ENCODE data around the gene SHROOM3.

The SHROOM3 gene

DNA sequence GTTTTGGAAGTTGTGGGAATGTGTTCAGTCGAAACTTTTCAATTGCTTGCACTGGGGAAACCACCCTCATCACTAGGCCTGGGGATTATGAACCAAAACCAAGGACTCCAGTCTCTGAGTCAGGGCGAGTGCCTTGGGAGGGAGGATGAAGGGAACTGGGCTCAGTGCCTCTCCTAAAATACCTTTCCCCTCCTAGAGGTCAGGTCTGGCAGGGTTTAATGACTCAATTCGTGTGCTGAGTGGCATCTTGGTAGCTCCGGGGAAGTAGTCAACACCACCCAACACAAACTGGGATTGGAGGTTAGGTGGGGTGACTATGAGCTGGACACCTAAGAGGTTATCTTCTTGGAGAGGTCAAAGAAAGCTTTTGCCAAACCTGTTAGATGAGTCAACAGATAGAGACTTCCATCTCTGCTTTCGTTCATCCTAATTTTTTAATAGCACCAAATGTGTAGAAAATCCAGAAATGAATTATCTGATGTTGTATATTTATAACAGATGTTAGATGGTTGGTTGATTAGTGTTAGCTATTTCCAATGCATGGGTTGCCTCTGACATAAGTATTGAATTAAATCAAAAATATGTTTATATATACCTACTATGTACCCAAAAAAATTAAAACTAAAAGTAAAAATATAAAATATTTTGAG is 202.8 kb downstream of the SHROOM3 start:
- DNase-seq, result no peak

DNA sequence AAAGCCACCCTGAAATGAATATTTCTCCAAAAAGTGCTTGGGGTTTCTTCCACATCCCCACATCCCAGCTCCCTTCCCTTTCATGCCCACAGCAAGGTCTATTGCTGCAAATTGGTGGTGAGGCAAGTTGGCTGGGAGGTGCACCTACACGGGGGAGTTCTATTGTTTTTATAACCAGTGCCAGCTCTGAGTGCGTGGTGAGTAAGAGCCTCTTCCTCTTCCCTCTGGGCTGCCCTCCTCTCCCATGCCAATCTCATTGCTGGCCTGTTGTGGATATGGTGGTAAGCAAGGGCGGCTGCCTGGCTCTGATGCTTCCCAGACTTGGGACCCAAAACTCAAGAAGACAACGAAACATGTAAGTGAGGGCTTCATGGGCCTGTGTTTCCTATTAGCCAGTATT is 204.3 kb downstream of the SHROOM3 start:
- DNase-seq, result no peak

DNA sequence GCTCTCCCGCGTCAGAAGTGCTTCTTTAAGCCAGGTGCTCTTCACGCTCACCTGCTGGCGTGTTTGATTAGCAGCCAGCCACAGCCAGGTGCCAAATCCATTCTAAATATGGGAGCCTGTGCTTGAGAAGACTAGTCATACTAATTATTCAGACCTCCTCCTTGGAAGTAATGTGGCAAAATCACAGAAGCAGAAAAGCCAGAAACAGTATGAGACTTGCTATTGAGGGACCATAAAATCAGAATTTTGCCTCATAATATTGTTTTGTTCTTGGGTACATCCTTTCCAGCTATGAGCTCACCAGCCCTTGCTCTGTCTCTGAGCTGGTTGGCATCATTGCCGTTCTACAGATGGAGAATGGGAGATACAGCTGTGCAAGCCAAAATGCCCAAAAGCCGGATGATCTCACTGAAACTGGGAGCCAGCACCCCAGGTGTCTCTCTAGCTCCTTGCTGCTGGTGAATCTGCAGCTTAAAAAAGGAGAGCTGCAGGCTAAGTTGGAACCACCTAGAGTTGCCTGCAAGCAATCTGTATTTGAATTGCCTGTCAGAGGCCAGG is 205.4 kb downstream of the SHROOM3 start:
- no peak for DNase-seq

DNA sequence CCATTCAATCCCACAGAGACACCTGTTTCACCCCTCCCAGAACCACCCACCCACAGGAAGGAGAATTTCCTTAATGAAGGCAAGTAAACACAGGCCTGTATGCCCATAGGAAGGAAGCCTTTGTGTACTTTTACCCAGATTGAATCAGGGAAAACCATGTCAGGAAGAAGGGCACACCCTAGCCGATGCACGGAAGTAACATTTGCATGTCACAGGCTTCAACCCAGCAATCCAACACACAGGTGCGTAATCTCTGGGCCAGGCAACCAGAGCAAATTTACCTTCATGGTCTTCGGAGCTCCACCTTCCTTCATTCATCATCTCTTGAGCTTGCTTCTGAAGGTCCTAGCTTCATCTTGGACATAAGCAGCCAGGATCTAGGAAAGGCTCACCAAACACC is 206.3 kb downstream of the SHROOM3 start:
- no peak for DNase-seq

DNA sequence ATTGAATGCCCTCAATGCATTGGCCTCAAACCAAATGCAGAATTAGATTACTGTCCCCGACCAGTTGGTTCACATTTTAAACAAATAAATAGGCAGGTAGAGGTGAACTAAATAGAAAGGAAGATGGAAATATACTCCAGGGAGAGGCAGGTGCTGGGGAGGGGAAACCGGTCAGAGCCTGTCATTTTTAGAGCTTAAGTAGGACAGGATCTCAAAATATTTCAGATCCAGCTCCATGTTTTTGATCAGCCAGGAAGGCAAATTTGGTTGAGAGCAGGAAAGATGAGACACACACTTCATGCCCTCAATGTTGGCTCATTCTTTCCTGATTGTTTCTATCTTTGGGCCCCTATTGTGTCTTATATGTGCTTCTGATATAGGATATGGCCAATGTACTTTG is 206.7 kb downstream of the SHROOM3 start:
- DNase-seq, result no peak

DNA sequence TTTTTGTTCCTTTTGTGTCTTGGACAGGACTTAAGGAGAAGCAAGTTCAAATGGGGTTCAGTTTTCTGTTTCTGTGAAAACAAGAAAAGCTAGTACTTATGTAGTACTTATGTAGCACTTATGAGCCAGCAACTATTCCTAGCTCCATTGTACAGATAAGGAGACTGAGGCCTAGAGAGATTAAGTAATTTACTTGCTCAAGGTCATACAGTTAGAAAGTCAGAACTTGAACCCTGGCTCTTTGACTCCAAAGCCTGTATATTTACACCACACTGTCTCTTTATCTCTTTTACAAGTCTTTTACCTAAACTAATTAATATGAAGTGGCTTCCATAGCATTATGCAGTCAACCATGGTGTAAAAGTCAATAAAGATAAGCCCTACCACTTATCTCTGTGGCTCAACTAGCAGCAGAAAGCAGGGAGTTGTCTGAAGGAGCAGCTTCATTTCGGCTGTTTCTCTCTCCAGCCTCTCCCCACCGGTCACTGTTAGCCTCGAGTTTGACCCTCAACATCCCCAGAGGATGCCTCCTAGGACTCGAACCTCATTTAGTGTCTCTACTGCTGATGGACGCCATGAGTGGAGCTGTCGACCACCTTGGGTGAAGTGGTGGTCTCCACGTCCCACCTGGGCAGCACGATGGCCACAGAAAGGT is 209.9 kb downstream of the SHROOM3 start:
- DNase-seq, result no peak

DNA sequence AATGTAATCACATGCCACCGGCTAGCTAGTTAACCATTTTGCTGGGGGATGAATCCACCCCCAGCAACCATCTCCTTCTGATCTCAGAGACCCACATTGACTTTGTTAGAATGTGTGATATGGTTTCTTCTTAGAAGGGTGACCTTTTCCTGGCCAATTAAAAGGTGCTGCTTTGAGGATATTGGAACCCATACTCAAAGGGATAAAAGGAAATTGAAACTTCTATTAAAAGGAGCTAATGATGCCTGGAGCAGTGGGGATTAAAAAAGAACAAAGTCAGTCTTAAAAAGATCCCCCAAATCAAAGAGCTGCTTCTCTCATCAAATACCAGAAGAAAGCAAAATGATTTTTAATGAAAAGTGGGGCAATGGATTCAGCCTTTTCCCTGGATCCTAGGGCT is 214.1 kb downstream of the SHROOM3 start:
- DNase-seq, result no peak

DNA sequence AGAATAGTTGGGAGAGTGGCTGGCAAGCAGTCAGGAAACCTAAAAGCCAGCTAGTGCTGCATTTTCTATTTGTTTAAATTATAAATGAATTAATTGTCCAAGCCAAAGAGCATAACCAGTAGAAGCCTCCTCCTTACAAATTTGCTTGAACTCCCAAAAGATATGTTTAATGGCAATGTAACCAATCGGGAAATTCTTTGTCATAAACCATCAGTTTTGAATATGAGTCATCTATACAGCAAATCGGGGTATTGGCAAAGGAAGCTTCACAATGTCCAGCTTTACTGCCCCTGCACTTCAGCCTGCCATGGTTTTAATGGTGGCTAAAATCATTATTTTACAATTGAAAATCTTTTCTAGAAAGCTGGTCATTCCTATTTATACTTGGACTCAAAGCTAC is 216.6 kb downstream of the SHROOM3 start:
- no peak for DNase-seq

DNA sequence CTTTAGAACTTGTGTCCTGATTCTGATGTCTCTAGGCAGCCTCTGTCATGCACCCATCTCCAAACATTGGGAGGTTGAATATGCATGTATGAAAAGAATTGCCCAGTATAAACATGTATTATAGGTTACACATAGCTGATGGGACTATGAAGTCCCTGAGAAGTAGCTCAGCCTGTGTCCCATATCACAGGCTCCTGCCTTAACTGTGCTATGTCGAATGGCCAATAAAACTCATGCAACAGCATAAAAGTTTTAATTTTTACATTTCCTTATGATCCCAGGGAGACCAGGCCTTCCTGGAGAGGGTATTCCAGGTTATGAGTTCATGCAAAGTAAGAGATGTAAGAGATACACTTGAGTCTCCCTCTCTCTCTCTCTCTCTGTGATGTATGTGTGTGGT is 217.4 kb downstream of the SHROOM3 start:
- no peak for DNase-seq

DNA sequence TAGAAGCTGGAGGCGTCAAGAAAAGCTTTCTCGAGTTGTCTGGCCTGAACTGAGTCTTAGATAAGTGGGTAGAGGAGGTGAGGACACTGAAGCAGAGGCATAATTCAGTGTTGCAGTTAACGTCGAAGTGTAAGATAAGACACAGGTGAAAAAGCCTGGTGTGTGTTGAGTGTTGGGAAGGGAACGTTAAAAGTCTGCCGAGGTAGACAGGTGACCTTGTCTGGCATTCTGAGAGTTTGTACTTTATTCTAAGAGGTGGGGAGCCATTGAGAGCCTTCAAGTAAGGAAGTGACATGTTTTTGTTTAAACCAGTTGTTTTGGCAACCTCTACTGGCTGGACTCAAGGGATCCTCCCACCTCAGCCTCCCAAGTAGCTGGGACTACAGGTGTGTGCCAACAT is 219.1 kb downstream of the SHROOM3 start:
- DNase-seq, result no peak

DNA sequence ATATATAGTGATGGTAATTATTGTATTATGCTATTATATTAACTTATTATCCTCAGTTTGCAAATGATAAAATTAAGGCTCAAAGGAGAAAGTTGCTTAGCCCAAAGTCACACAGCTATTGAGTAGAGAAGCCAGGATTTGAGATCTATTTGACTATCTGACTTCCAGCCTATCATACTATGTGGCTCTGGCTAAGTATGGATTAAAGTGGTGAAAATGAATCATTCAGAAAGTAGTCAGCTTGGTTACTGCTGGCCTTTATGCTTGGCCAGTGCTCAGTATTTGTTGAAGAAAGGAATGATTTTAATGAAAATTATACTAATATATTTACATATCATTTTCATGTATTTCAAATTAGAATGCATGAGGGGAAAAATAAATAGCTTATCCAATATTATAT is 219.8 kb downstream of the SHROOM3 start:
- no peak for DNase-seq

DNA sequence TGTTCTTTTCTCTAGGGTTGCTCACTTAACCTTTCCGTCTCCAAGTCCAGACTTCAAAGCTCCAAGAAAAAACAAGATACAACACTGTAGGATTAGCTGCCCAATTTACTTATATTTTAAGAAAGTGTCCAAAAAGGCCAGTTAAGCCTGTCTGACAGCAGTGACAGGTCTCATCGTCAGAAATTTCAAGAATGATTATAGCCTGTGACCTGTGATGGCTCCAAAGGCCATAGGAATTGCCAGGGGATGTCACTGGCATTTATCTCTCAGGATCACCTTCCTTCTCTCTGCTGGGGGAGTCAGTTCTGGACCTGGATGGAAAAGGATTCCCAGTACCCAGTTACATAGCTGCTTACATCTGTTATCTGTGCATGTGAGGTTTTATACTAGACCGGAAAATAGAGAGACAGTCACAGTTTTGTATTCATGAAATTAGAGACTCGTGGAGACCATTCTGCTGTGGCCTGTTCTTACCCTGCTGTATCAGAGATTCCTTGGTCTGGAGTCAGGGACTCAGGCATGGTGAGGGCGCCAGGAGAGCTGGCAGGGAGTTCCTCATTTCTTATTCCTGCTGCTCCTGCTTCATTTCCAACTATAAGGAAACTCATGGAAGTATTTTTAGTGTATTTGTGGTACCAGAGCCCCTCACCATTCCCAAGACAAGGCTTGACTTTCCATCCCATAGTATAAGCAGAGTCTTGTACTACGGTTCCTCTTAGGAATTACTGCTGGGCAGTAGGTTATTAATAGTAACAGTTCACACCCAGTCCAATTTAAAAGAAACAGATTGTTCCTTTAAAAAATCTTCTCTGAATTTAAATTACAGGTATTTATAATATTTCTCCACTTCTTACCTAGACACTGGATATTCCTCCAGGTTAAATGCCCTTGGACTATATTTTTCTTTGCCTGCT is 220.8 kb downstream of the SHROOM3 start:
- no peak for DNase-seq

DNA sequence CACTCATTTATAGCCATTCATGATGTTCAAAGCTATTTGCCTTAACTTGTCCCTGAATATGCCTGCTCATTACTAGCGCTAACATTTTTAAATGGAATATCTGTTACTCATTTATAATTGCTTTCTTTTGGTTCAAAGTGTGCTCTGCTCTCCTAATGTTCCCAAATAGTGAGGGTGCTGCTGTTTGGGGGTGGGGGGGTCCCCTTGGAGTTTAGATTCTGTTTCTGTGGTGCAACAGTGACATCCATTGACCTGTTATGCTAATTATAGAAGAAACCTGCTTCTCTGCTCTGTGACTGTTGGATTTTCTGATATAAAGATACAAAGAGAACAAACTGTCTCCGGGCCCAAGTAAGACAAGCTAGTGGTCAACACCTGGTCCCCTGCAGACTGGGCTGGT is 222.4 kb downstream of the SHROOM3 start:
- DNase-seq, result no peak

DNA sequence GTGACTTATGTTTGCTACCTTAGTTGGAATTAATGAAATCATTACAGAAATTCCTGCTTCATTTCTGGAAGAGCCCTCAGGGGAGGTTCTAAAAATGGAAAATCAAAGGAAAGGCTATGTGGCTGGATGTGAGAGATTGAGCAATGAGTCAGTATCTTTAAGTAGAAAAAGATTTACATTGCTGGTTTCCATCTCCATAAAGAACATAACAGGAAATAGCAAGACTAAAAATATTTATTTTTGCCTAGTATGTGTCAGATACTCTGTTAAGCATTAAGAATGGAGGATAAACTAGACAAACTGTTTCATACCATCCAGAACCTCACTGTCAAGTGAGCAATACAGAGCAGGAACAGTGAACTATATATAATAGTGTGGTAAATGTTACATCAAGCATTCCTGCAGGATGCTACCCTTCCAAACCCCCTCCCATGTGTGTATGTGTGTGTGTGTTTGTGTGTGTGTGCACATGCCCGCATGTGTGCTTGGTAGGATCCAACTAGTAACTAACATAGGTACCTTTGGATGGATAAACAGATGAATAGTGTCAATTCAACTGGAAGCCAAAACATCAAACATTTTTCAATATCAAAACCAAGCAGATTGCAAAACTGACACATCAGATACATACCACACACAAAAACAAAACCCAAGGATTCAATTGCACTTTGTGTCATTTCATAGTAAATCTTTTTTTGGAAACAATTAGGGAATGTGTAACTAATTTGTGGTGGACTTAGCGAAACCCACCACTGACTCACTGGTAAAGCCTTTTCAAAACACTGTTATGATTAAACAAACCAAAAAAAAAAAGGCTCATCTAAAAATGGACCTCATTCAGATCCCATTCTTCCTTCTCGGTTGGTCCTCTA is 223.4 kb downstream of the SHROOM3 start:
- no peak for DNase-seq

DNA sequence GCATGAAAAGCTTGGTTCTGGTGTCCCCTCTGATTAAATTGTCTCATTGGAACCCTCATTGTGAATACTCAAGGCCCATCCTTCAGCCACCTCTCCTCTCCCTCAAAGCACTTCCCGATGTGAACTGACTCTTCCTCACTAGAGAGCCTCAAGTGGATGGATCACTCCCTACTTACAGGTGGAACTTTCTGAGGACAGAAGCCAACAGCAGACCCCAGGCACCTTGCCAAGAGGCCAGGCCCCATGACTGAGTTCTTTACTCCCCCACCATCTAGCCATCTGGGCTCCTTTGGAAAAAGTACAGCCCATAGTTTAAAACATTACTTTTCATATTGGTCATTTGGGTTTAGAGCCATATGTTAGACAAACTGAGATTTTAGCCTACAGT is 224.1 kb downstream of the SHROOM3 start:
- DNase-seq, result no peak

DNA sequence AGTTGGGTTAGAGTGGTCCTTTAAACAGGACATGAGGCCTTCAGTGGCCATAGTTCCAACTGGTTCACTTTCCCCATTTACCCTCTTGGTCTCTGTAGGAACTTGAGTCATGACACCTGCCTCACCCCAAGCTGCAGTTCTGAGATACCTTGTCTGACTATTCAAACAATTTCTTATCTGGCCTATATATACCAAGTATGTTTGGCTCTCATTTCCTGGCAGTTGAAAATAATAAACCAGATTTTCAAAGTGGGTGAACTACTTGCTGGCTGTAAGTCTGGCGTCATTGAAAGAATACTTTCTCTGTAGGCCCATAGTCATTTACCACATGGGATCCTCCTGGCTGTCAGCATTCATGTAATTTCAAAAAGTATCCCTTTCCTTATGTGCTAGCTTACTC is 228.8 kb downstream of the SHROOM3 start:
- no peak for DNase-seq

DNA sequence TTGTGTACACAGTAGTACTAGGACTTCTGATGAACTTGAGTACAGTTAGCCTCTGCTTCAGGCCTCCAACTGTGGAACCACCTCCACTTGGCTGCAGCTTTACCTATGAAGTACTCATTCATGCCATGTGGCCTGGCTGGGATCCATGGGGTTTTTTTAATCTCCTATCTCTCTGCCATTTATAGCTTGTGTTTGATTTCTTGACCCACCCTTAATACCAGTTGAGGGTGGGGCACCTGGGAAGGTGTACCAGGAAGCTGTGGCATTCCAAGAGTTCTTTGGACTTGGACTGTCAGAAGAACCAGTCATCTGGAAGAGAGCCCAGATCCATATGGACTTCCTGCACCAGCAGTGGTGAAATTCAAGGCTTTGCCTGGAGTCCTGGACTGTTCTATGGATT is 230.1 kb downstream of the SHROOM3 start:
- no peak for DNase-seq

DNA sequence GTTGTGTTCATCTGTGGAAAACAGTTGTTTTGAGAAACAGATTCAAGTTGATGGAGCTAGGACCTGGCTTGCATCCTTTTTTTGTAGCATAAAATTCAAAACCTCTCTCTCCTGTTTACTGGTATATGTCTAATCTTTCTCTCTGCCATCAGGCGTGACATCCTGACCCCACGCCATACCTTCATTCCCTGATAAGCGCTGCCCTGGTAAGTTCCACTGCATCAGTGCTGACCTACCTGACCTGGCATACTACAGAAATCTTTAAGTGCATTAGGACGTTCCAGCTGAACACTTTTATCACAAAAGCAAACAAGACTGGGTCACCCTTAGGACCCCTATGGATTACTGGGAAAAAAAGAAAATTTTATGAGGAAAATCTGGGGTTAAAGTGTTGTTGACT is 230.7 kb downstream of the SHROOM3 start:
- no peak for DNase-seq

DNA sequence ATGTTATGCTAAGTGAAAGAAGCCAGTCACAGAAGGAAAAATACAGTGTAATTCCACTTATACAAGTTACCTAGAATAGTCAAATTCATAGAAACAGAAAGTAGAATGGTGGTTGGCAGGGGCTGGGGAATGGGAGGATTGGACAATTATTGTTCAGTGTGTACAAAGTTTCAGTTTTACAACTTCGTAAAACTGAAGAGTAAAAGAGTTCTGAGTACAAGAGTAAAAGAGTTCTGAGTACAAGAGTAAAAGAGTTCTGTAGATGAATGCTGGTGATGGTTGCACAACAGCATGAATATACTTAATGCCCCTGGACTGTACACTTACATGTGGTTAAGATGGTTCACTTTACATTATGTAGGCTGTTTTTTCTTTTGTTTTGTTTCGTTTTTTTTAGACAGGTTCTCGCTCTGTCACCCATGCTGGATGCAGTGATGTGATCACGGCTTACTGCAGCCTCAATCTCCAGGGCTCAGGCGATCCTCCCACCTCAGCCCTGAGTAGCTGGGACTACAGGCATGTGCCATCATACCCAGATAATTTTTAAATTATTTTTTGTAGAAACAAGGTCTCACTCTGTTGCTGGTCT is 232.0 kb downstream of the SHROOM3 start:
- DNase-seq, result no peak

DNA sequence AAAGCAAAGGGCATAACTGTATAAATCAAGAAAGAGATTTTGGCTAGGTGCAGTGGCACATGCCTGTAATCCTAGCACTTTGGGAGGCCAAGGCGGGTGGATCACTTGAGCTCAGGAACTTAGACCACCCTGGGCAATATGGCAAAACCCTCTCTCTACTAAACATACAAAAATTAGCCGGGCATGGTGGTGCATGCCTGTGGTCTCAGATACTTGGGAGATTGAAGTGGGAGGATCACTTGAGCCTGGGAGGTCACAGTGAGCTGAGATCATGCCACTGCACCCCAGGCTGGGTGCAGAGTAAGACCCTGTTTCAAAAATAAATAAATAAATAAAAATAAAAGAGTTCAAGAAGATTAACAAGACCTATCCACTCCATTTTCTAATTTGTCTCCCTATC is 235.6 kb downstream of the SHROOM3 start:
- no peak for DNase-seq

DNA sequence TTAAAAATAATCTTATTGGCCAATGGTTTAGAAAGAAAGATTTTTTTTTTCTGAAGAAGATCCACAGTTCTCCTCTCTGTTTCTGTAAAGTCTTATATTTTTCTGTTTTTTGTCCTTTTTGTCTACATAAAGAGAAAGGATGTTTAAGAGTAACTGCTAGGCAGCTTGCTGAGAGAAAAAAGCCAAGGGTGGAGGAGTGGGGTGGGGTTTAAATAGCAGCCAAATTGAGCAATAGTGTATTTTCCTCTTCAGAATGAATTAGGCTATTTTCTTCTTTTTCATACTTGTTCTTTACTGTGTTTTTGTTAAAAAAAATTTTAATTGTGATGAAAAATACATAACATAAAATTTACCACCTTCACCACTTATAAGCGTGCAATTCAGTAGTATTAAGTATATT is 238.3 kb downstream of the SHROOM3 start:
- DNase-seq, result no peak

DNA sequence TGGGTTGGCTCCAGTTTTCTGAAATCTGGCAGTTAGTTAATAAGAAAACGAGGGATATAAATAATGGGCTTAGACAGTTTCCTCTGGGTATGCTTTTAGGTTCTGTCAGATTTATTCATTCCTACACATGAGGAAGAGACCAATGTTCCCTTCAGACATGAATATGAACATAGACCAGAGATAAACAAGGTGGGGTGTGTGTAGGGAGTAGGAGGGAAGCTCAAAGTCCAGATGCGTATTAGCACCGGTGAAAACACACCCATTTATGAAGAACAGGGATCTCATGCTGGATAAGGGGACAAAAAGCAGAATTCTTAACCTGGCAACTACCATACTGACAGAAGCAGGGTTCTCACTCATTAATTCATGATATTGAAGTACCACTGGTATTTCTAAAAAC is 240.0 kb downstream of the SHROOM3 start:
- no peak for DNase-seq
